Stomach smooth muscle (tissue), 2 donors: Measurements from ENCODE around the gene BET1L.

Source experiments
- H3K27ac ChIP-seq: one replicate; pipeline ENCODE4 v1.7.0; 2013; ENCODE audit warnings: mild to moderate bottlenecking, low read length, inconsistent platforms
- H3K27me3 ChIP-seq, 2 donors: one replicate each; pipeline ENCODE4 v1.7.0; 2013; ENCODE audit warnings: low read length in 2 of 2; ENCODE audit not compliant: insufficient read depth in 2 of 2, control insufficient read depth in 1 of 2
- H3K36me3 ChIP-seq, 2 donors: one replicate each; pipeline ENCODE4 v1.7.0; 2013; ENCODE audit warnings: low read length in 2 of 2; ENCODE audit not compliant: control insufficient read depth in 2 of 2, insufficient read depth in 2 of 2
- H3K4me1 ChIP-seq: one replicate; pipeline ENCODE4 v1.7.0; 2013; ENCODE audit warnings: low read length; ENCODE audit not compliant: control insufficient read depth, insufficient read depth
- H3K4me3 ChIP-seq, 2 donors: one replicate each; pipeline ENCODE4 v1.7.0; 2013; ENCODE audit warnings: low read length in 2 of 2
- H3K9ac ChIP-seq, 2 donors: one replicate each; pipeline ENCODE4 v1.7.0; 2013; ENCODE audit warnings: low read length in 2 of 2, mild to moderate bottlenecking in 1 of 2
- H3K9me3 ChIP-seq, 2 donors: one replicate each; pipeline ENCODE4 v1.7.0; 2013; ENCODE audit warnings: low read length in 2 of 2; ENCODE audit not compliant: control insufficient read depth in 2 of 2
- donor health status: healthy.
- donor health status: Pancreatic carcinoma.

The BET1L gene

DNA sequence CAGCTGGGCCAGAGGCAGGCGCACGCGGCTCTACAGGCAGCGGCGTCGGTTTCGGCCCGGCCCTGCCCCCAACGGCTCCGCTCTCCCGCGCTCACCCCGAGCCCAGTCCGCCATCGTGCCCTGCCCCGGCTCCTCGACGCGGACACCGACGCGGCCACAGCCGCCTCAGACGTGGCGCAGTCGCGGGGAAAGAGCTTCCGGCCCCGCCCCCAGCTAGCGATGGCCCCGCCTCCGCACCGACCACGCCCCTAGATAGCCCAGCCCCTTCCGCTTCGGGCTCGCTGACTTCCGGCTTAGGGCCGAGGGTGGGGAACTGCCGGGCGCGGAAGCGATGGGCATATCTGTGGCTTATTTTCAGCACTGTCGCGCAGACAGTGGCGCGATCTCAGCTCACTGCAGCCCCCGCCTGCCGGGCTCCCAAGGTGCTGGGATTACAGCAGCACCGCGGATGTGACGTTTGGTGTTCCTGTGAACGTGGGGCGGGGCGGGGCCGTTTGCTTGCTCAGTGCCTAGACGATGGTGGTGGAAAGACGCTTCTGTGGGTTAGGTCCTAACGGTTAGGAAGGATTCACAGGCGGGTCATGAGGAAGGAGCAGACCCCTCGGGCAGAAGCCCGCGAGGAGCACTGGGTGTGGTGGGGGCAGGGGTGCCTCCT lies at the start of gene BET1L, which contains the start of gene RIC8A:
Gene BET1L, minus strand, starts transcription at position 192 of the 655 bp plus-strand sequence. Its CDS starts 78 bp downstream, at position 114.
Gene RIC8A, plus strand, starts transcription at position 501 of the 655 bp plus-strand sequence. CDS start 1,147 bp downstream, outside the sequence.
- H3K9ac ChIP-seq: peak within 1 kb of the TSS; percentile 95 to 97
- peak within 1 kb of the TSS; percentile 99 for H3K27ac ChIP-seq
- H3K9me3 ChIP-seq: no peaks in the 10 kb centered on the region
- H3K4me3 ChIP-seq: peak within 1 kb of the TSS; percentile 92 to 96
- peaks cover 38 to 51% of the 10 kb centered on the region in 2 donors for H3K36me3 ChIP-seq
- no peaks in the 10 kb centered on the region for H3K27me3 ChIP-seq
- peaks cover 59% of the 10 kb centered on the region for H3K4me1 ChIP-seq

GRCh38 chr11:255816-256215 lies 48.6 kb upstream of the BET1L start:
- Histone ChIP-seq H3K27me3 (peaks cover 0 to 7% of the 10 kb centered on the region in 2 donors), H3K36me3 (peaks cover 16 to 24% of the 10 kb centered on the region in 2 donors), H3K9ac (no peak overlapping the region), H3K9me3 (no peaks in the 10 kb centered on the region), H3K27ac (no peak overlapping the region), H3K4me1 (no peaks in the 10 kb centered on the region), H3K4me3 (no peak overlapping the region)

DNA sequence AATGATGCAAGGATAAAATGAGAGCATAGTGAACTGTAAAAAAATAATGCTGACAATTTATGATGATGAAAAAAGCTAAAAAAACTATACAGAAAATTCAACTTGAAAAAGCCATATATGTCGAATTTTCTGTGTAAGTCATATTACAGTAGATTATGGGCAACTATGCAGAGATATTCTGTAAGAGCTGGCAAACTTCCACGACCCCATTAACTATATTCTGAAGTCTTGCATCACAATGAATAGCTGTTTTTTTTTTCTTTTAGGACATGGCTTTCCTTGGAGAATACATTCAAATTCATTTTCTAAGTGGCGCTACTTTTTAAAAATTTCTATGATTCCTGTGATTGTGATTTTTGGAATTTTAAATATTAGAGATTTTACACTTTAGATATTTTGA lies 48.0 kb upstream of the BET1L start:
- Histone ChIP-seq H3K9me3 (no peaks in the 10 kb centered on the region), H3K4me1 (no peaks in the 10 kb centered on the region), H3K4me3 (no peak overlapping the region), H3K9ac (no peak overlapping the region), H3K36me3 (peaks cover 16 to 29% of the 10 kb centered on the region in 2 donors), H3K27ac (no peak overlapping the region), H3K27me3 (peaks cover 0 to 7% of the 10 kb centered on the region in 2 donors)

- H3K27me3 ChIP-seq: peaks cover 0 to 3% of the 10 kb centered on the region in 2 donors
- H3K9me3 ChIP-seq: no peaks in the 10 kb centered on the region
- no peak overlapping the region for H3K27ac ChIP-seq
- H3K4me1 ChIP-seq: no peaks in the 10 kb centered on the region
- no peak overlapping the region for H3K4me3 ChIP-seq
- no peak overlapping the region for H3K9ac ChIP-seq
- peaks cover 20 to 34% of the 10 kb centered on the region in 2 donors for H3K36me3 ChIP-seq
These were observed 46.7 kb upstream of the BET1L start for GRCh38 chr11:253886-254270.

DNA sequence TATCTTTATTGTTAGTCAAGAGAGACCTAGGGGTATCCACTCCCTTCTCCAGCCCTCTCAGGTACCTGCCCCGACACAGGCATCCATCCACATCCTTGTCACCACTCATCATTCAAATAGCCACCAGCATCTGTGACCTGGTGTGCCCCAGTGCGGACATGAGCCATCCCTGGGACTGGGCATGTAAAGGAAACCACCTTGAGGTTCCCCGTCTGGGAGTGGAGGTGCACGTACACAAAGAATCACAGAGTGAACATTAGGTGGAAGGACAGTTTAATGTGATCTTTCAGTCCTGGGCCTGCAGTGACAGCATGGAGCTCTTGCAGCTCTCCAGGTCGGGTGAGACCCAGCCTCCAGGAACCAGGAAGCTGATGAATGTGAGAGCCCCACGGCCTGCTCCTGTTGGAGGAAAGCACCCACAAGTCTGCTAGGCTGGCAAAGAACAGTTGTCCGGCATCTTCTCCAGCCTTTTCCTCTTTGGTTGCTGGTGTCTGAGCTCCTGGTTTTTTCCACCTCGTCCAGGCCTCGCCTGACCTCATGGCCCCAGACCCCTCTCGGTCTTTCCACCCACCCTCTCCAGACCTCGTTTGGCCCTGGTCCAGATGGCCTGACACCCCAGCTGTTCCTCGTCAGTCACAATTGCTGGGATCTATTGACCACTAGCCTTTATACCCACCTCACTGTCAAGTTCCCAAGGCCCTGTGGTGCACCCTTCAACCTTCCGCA lies 46.1 kb upstream of the BET1L start:
- Histone ChIP-seq H3K27me3 (peaks cover 0 to 3% of the 10 kb centered on the region in 2 donors), H3K4me1 (no peaks in the 10 kb centered on the region), H3K9ac (no peak overlapping the region), H3K9me3 (no peaks in the 10 kb centered on the region), H3K27ac (no peak overlapping the region), H3K4me3 (no peak overlapping the region), H3K36me3 (peaks cover 26 to 39% of the 10 kb centered on the region in 2 donors)

DNA sequence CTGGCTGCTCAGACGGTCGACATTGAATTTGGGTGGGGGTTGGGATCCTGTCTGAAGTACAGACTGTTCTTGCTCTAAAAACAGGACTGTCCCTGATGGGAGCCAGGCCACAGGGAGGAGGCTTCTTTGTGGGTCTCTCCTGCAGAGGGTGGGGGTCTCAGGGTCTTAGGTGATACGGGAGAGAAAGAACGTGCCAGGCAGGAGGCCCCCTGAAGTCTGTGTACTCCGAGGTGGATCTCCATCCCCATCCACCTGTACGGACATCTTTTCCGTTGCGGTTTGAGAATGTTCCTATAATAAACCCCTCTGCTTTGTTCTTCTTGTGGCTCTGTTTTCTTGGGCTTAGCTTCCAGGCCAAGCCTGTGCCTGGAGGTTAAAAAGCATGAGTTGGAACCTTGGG lies 45.5 kb upstream of the BET1L start:
- Histone ChIP-seq H3K9ac (no peak overlapping the region), H3K27ac (no peak overlapping the region), H3K4me3 (no peak overlapping the region), H3K36me3 (peaks cover 32 to 42% of the 10 kb centered on the region in 2 donors), H3K27me3 (no peaks in the 10 kb centered on the region), H3K4me1 (no peaks in the 10 kb centered on the region), H3K9me3 (no peaks in the 10 kb centered on the region)

DNA sequence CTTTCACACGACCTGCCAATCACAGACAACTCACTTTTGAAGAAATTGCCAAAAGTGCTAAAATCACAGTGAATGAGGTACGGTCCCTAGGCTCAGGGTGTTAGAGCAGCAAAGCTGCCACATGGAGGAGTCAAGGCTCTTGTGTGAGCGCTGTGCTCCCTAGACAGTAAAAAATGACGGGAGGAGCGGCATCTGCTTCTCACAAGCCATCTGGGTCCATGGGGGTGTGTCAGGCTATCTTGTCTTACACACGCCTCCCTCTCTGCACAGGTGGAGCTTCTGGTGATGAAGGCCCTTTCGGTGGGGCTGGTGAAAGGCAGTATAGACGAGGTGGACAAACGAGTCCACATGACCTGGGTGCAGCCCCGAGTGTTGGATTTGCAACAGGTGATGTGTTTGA lies 44.4 kb upstream of the BET1L start:
- H3K36me3 ChIP-seq: peaks cover 40 to 46% of the 10 kb centered on the region in 2 donors
- H3K27ac ChIP-seq: no peak overlapping the region
- no peak overlapping the region for H3K9ac ChIP-seq
- H3K4me3 ChIP-seq: no peak overlapping the region
- H3K9me3 ChIP-seq: no peaks in the 10 kb centered on the region
- no peaks in the 10 kb centered on the region for H3K27me3 ChIP-seq
- H3K4me1 ChIP-seq: no peaks in the 10 kb centered on the region

DNA sequence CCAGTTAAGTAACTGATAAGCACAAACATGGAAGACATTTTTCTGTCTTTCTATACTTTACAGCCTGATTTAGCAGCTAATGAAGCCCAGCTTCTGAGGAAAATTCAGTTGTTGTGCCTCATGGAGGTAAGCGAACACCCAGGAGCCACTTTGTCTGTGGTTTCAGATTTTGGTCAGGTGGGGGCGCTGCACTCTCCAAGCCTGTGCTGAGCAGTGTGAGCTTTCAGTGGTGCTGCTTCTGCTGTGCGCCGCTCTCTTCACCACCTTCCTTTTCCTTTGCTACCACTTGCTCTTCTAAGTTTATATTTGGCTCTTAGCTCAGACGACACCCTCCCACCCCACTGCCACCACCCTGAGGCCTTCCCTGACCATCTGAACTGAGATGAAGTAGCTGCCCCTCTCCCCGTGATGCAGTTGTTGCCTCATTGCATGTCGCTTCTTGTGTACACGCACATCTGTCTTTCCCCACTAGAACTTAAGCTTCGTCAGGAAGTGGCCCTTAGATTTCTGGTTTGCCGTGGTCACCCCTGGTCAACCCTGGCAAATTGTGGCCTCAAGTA lies 43.6 kb upstream of the BET1L start:
- no peak overlapping the region for H3K27ac ChIP-seq
- H3K4me1 ChIP-seq: no peaks in the 10 kb centered on the region
- no peak overlapping the region for H3K9ac ChIP-seq
- H3K27me3 ChIP-seq: no peaks in the 10 kb centered on the region
- H3K9me3 ChIP-seq: no peaks in the 10 kb centered on the region
- peaks cover 46 to 52% of the 10 kb centered on the region in 2 donors for H3K36me3 ChIP-seq
- no peak overlapping the region for H3K4me3 ChIP-seq

GRCh38 chr11:250274-250673 lies 43.1 kb upstream of the BET1L start:
- Histone ChIP-seq H3K27me3 (no peaks in the 10 kb centered on the region), H3K36me3 (peaks cover 52 to 58% of the 10 kb centered on the region in 2 donors), H3K4me1 (no peaks in the 10 kb centered on the region), H3K9ac (no peak overlapping the region), H3K27ac (no peak overlapping the region), H3K4me3 (no peak overlapping the region), H3K9me3 (no peaks in the 10 kb centered on the region)

DNA sequence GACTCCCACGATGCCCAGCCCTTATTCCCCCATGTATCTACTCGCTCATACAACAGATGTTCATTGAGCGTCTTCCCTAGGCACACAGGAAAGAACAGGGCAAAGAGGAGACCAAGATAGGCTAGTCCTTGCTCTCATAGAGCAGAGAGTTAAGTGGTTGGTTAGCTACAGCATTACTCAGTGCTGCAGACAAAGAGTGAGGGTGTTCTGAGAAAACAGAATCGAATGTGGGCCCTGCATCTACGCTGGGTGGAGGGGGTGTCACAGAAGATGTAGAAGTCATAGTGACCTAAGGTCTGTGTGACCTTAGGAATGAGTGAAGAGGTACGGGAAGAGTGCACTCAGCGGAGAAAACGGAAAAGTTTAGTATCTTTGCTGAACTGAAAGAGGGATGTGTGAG lies 41.9 kb upstream of the BET1L start:
- Histone ChIP-seq H3K4me1 (no peaks in the 10 kb centered on the region), H3K27ac (no peak overlapping the region), H3K9me3 (no peaks in the 10 kb centered on the region), H3K9ac (no peak overlapping the region), H3K27me3 (no peaks in the 10 kb centered on the region), H3K36me3 (peaks cover 61 to 65% of the 10 kb centered on the region in 2 donors), H3K4me3 (no peak overlapping the region)
